ENCODE measurements around the gene TMC8.

- TF ChIP-seq CTCF (conservative IDR thresholded peaks at IDR 0.05; ENCODE audit: low read depth, low read length) (no peak), EZH2phosphoT487 (IDR thresholded peaks at IDR 0.05; ENCODE audit: borderline replicate concordance, low read length) (no peak)
These were observed 49.5 kb downstream of the TMC8 start for GRCh38 chr17:78180083-78180482.

Measured in PC-3 (cell line).